HepG2 (cell line): ENCODE data around the gene VAC14. TPM values are rescaled to one million over a fixed set of nuclear protein-coding genes. Genes with fewer than 3 reads are reported as not detected.

Source experiments
- AKAP8 ChIP-seq: sonication (generic); formaldehyde crosslinking; IDR thresholded peaks from 2 replicates; pipeline ENCODE4 v1.5.1; 2020; ENCODE audit warnings: mild to moderate bottlenecking, missing genetic modification reagents
- BRCA1 ChIP-seq: sonication (generic); formaldehyde crosslinking; IDR thresholded peaks from 2 replicates; pipeline ENCODE4 v1.4.0; 2020; ENCODE audit warnings: missing genetic modification reagents
- BRF2 ChIP-seq: sonication (generic); formaldehyde crosslinking; IDR thresholded peaks from 2 replicates; pipeline ENCODE4 v1.8.1; 2022; ENCODE audit warnings: mild to moderate bottlenecking, missing genetic modification reagents
- CC2D1A ChIP-seq: sonication (generic); formaldehyde crosslinking; IDR thresholded peaks from 2 replicates; pipeline ENCODE4 v1.8.1; 2023; ENCODE audit warnings: mild to moderate bottlenecking, missing genetic modification reagents
- HCFC1 ChIP-seq: fragments of 150-350 bp; IDR thresholded peaks from 2 replicates; pipeline ENCODE4 v1.6.1; 2014; ENCODE audit warnings: low read depth, low read length
- HIC2 ChIP-seq: sonication (generic); formaldehyde crosslinking; IDR thresholded peaks from 2 replicates; pipeline ENCODE4 v1.9.0; 2022; ENCODE audit warnings: low read depth, missing genetic modification reagents
- NCOA1 ChIP-seq: sonication (generic); formaldehyde crosslinking; IDR thresholded peaks from 2 replicates; pipeline ENCODE4 v1.9.0; 2021; ENCODE audit warnings: missing genetic modification reagents
- RBM22 ChIP-seq: fragments of 200-400 bp; formaldehyde crosslinking; optimal IDR thresholded peaks from 2 replicates; pipeline ENCODE3; 2017; ENCODE audit warnings: mild to moderate bottlenecking, low read length, moderate library complexity
- XBP1 ChIP-seq: sonication (generic); formaldehyde crosslinking; IDR thresholded peaks from 2 replicates; pipeline ENCODE4 v1.5.0; 2020; ENCODE audit warnings: missing genetic modification reagents
- YEATS4 ChIP-seq: sonication (generic); formaldehyde crosslinking; IDR thresholded peaks from 2 replicates; pipeline ENCODE4 v1.4.0; 2020; ENCODE audit warnings: missing genetic modification reagents, borderline replicate concordance
- ZBTB4 ChIP-seq: sonication (generic); formaldehyde crosslinking; IDR thresholded peaks from 2 replicates; pipeline ENCODE4 v1.4.0; 2020; ENCODE audit warnings: missing genetic modification reagents, mild to moderate bottlenecking, borderline replicate concordance
- ZFP91 ChIP-seq: sonication (generic); formaldehyde crosslinking; IDR thresholded peaks from 2 replicates; pipeline ENCODE4 v1.9.0; 2022; ENCODE audit warnings: missing genetic modification reagents, mild to moderate bottlenecking, borderline replicate concordance
- ZNF350 ChIP-seq: sonication (generic); formaldehyde crosslinking; IDR thresholded peaks from 2 replicates; pipeline ENCODE4 v1.4.0; 2020; ENCODE audit warnings: mild to moderate bottlenecking, low read depth, missing genetic modification reagents, borderline replicate concordance
- ZNF512 ChIP-seq: sonication (generic); formaldehyde crosslinking; IDR thresholded peaks from 2 replicates; pipeline ENCODE4 v1.4.0; 2020; ENCODE audit warnings: mild to moderate bottlenecking, missing genetic modification reagents
- ZNF569 ChIP-seq: sonication (generic); formaldehyde crosslinking; IDR thresholded peaks from 2 replicates; pipeline ENCODE4 v1.5.0; 2020; ENCODE audit warnings: mild to moderate bottlenecking, missing genetic modification reagents, moderate library complexity, borderline replicate concordance
- ZNF572 ChIP-seq: sonication (generic); formaldehyde crosslinking; IDR thresholded peaks from 2 replicates; pipeline ENCODE4 v1.5.1; 2020; ENCODE audit warnings: mild to moderate bottlenecking, missing genetic modification reagents
- ZNF670 ChIP-seq: sonication (generic); formaldehyde crosslinking; IDR thresholded peaks from 2 replicates; pipeline ENCODE4 v1.8.0; 2022; ENCODE audit warnings: mild to moderate bottlenecking, missing genetic modification reagents, borderline replicate concordance
- ZNF839 ChIP-seq: sonication (generic); formaldehyde crosslinking; IDR thresholded peaks from 2 replicates; pipeline ENCODE4 v1.4.0; 2020; ENCODE audit warnings: missing genetic modification reagents, mild to moderate bottlenecking, borderline replicate concordance
- polyA plus RNA-seq, 8 experiments: library from polyadenylated mRNA; depleted of rRNA in 3 of 8; stranded (reverse) in 7 of 8; unstranded in 1 of 8; fragments of >200 nt; fragmentation: Illumina TruSeq in 4 of 8; extraction: Trizol in 4 of 8; gene quantifications; 2 replicates each; pipeline versions ENCODE4 v1.2.1 to v1.2.3, GENCODE V29; 2011 to 2016; ENCODE audit warnings: low read depth in 4 of 8, missing spikeins in 1 of 8, mixed read lengths in 1 of 8; ENCODE audit not compliant: insufficient read depth in 1 of 8
- total RNA-seq, 5 experiments: library from RNA; depleted of rRNA; stranded (reverse); fragments of >200 nt; fragmentation: Illumina TruSeq; extraction: Trizol; gene quantifications; 2 replicates each; pipeline ENCODE4 v1.2.3, GENCODE V29; 2016; ENCODE audit warnings: low read depth in 1 of 5

Gene VAC14
- total and polyA plus RNA-seq, 2 of the 13 experiments (the other 11 are each of a cell fraction or from before 2014, with no cell fraction given): 23.5 to 24.6 TPM

GRCh38 chr16:70703835-70704381 is 97.0 kb downstream of the VAC14 start (continued):
- TF ChIP-seq BRF2: no peak
- TF ChIP-seq ZNF350 (CRISPR knock-in tag): 0 out of 2 replicates have a peak, but pooled peaks have one; percentile 12
- no peak for TF ChIP-seq YEATS4 (CRISPR knock-in tag)
- TF ChIP-seq NCOA1 (CRISPR knock-in tag): no peak
- no peak for TF ChIP-seq BRCA1 (CRISPR knock-in tag)
- TF ChIP-seq XBP1 (CRISPR knock-in tag): no peak
- TF ChIP-seq ZBTB4: 0 out of 2 replicates have a peak, but pooled peaks have one; percentile 42
- peak; percentile 9; the same call in 1 of the 2 replicates for TF ChIP-seq ZFP91 (CRISPR knock-in tag)
- no peak for TF ChIP-seq AKAP8 (CRISPR knock-in tag)
- TF ChIP-seq RBM22: peak; percentile 18
- TF ChIP-seq ZNF569 (CRISPR knock-in tag): no peak
- no peak for TF ChIP-seq ZNF670 (CRISPR knock-in tag)
- TF ChIP-seq HIC2 (CRISPR knock-in tag): 0 out of 2 replicates have a peak, but pooled peaks have one; percentile 21
- no peak for TF ChIP-seq HCFC1
- TF ChIP-seq ZNF572: peak; percentile 41; the same call in 1 of the 2 replicates
- TF ChIP-seq ZNF839 (CRISPR knock-in tag): 0 out of 2 replicates have a peak, but pooled peaks have one; percentile 60
- TF ChIP-seq ZNF512: no peak
- TF ChIP-seq CC2D1A (CRISPR knock-in tag): no peak
